MM.1S (cell line): ENCODE measurements around the gene MARCHF9.

ENCODE experiments used
- DNase-seq: peaks from one replicate; pipeline ENCODE4 v3.0.0-alpha.2; 2015
- H2AFZ ChIP-seq: fragments of 300-600 bp; sonication (generic); 2 replicates; pipeline ENCODE4 v1.6.0; 2016; ENCODE audit warnings: antibody characterized with exemption, low read length
- H3F3A ChIP-seq: fragments of 300-600 bp; sonication (generic); 2 replicates; pipeline ENCODE4 v1.6.1; 2016; ENCODE audit warnings: mild to moderate bottlenecking, antibody characterized with exemption, low read length, moderate library complexity, mixed read lengths; ENCODE audit not compliant: insufficient read depth
- H3K27ac ChIP-seq: fragments of 300-600 bp; sonication (generic); 2 replicates; pipeline ENCODE4 v1.5.1; 2016; ENCODE audit warnings: mild to moderate bottlenecking, low read length
- H3K27me3 ChIP-seq: fragments of 300-600 bp; sonication (generic); replicated peaks from 2 replicates; pipeline ENCODE4 v1.6.0; 2016; ENCODE audit warnings: low read length; ENCODE audit not compliant: insufficient read depth
- H3K36me3 ChIP-seq: fragments of 300-600 bp; sonication (generic); replicated peaks from 2 replicates; pipeline ENCODE4 v1.6.1; 2016; ENCODE audit warnings: mild to moderate bottlenecking, low read length, mixed read lengths; ENCODE audit not compliant: insufficient read depth
- H3K4me1 ChIP-seq: fragments of 300-600 bp; sonication (generic); 2 replicates; pipeline ENCODE4 v1.6.1; 2016; ENCODE audit warnings: low read length, mixed read lengths
- H3K4me2 ChIP-seq: fragments of 300-600 bp; sonication (generic); 2 replicates; pipeline ENCODE4 v1.6.0; 2016; ENCODE audit warnings: low read depth, low read length
- H3K4me3 ChIP-seq: fragments of 300-600 bp; sonication (generic); 2 replicates; pipeline ENCODE4 v1.5.1; 2016; ENCODE audit warnings: low read length, mixed read lengths
- H3K79me2 ChIP-seq: fragments of 300-600 bp; sonication (generic); 2 replicates; pipeline ENCODE4 v1.6.1; 2016; ENCODE audit warnings: mixed run types, low read length, mixed read lengths
- H3K9ac ChIP-seq: fragments of 300-600 bp; sonication (generic); 2 replicates; pipeline ENCODE4 v1.6.1; 2016; ENCODE audit warnings: low read length, mixed read lengths
- H3K9me2 ChIP-seq: fragments of 300-600 bp; sonication (generic); replicated peaks from 2 replicates; pipeline ENCODE4 v1.6.1; 2016; ENCODE audit warnings: mild to moderate bottlenecking, low read length, mixed read lengths; ENCODE audit not compliant: insufficient read depth
- H3K9me3 ChIP-seq: fragments of 300-600 bp; sonication (generic); replicated peaks from 2 replicates; pipeline ENCODE4 v1.6.1; 2016; ENCODE audit warnings: mild to moderate bottlenecking, low read length, mixed read lengths; ENCODE audit not compliant: insufficient read depth
- H4K20me1 ChIP-seq: fragments of 300-600 bp; sonication (generic); 2 replicates; pipeline ENCODE4 v1.6.1; 2016; ENCODE audit warnings: mild to moderate bottlenecking, low read length, moderate library complexity, mixed read lengths; ENCODE audit not compliant: insufficient read depth
- CTCF ChIP-seq: fragments of 300-600 bp; sonication (generic); IDR thresholded peaks from 2 replicates; pipeline ENCODE4 v1.5.1; 2016; ENCODE audit warnings: antibody characterized with exemption, low read length, mixed read lengths
- EZH2 ChIP-seq: fragments of 300-600 bp; sonication (generic); optimal IDR thresholded peaks from 2 replicates; pipeline ENCODE3; 2017; ENCODE audit warnings: low read depth, mild to moderate bottlenecking, antibody characterized with exemption, low read length, mixed read lengths
- EZH2phosphoT487 ChIP-seq: fragments of 300-600 bp; sonication (generic); IDR thresholded peaks from 2 replicates; pipeline ENCODE4 v1.6.1; 2018; ENCODE audit warnings: antibody characterized with exemption, low read length

Gene MARCHF9

GRCh38 chr12:57760347-57760982, 5.6 kb downstream of the MARCHF9 start:
- no peaks in the 10 kb centered on the region for H3K36me3 ChIP-seq
- H3K9ac ChIP-seq = no peak overlapping the region
- H3K27me3 ChIP-seq = peaks cover 17% of the 10 kb centered on the region
- no peak overlapping the region for H2AFZ ChIP-seq
- no peaks in the 10 kb centered on the region for H4K20me1 ChIP-seq
- H3K9me2 ChIP-seq = no peaks in the 10 kb centered on the region
- no peak overlapping the region for H3K4me3 ChIP-seq
- H3K9me3 ChIP-seq = no peaks in the 10 kb centered on the region
- peaks cover 9% of the 10 kb centered on the region; the same call in 1 of the 2 replicates for H3K79me2 ChIP-seq
- peaks cover 9% of the 10 kb centered on the region; the same call in 1 of the 2 replicates for H3F3A ChIP-seq
- no peak overlapping the region for H3K27ac ChIP-seq
- no peak for DNase-seq
- TF ChIP-seq EZH2 (no peak), CTCF (no peak), EZH2phosphoT487 (no peak)
- peaks cover 9% of the 10 kb centered on the region; the same call in 1 of the 2 replicates for H3K4me1 ChIP-seq
- no peak overlapping the region for H3K4me2 ChIP-seq

- Histone ChIP-seq H2AFZ (no peak overlapping the region), H3K36me3 (no peaks in the 10 kb centered on the region), H3K4me2 (no peak overlapping the region), H3K9ac (no peak overlapping the region), H3K4me3 (no peak overlapping the region), H3K9me2 (no peaks in the 10 kb centered on the region), H4K20me1 (no peaks in the 10 kb centered on the region), H3K27ac (no peak overlapping the region), H3K4me1 (peaks cover 8% of the 10 kb centered on the region; the same call in 1 of the 2 replicates), H3K27me3 (peaks cover 27% of the 10 kb centered on the region), H3K79me2 (0 out of 2 replicates have a peak, but pooled peaks cover 8% of the 10 kb centered on the region), H3F3A (peaks cover 1% of the 10 kb centered on the region; the same call in 1 of the 2 replicates), H3K9me3 (no peaks in the 10 kb centered on the region)
- TF ChIP-seq EZH2 = no peak
- no peak for DNase-seq
Measured at GRCh38 chr12:57761391-57761998, 6.6 kb downstream of the MARCHF9 start.

- Histone ChIP-seq H3K4me2 (no peak overlapping the region), H4K20me1 (no peaks in the 10 kb centered on the region), H3K9me2 (no peaks in the 10 kb centered on the region), H3K27me3 (peaks cover 34% of the 10 kb centered on the region), H3K4me1 (peaks cover 6% of the 10 kb centered on the region; the same call in 1 of the 2 replicates), H3F3A (no peaks in the 10 kb centered on the region), H3K9ac (no peak overlapping the region), H3K79me2 (0 out of 2 replicates have a peak, but pooled peaks cover 3% of the 10 kb centered on the region), H3K4me3 (no peak overlapping the region), H3K9me3 (no peaks in the 10 kb centered on the region), H2AFZ (no peak overlapping the region), H3K27ac (no peak overlapping the region), H3K36me3 (no peaks in the 10 kb centered on the region)
- no peak for TF ChIP-seq EZH2
- TF ChIP-seq CTCF = no peak
- no peak for TF ChIP-seq EZH2phosphoT487
- DNase-seq = no peak
Measured at GRCh38 chr12:57762463-57762862, 7.6 kb downstream of the MARCHF9 start.
